HS-27A (cell line): ENCODE measurements around the gene GJA1.

Experiments used
- DNase-seq: peaks from one replicate; pipeline ENCODE4 v3.0.0-alpha.2; 2012; ENCODE audit warnings: low read depth, missing footprints

The GJA1 gene

GRCh38 chr6:121482751-121483150 lies 47.3 kb downstream of the GJA1 start:
- no peak for DNase-seq

GRCh38 chr6:121485359-121485811 lies 49.9 kb downstream of the GJA1 start:
- DNase-seq = no peak

GRCh38 chr6:121491576-121491975 lies 56.1 kb downstream of the GJA1 start:
- no peak for DNase-seq

GRCh38 chr6:121492536-121492935 lies 57.1 kb downstream of the GJA1 start:
- no peak for DNase-seq

GRCh38 chr6:121497970-121498375 lies 62.5 kb downstream of the GJA1 start:
- DNase-seq = no peak

GRCh38 chr6:121498481-121499276 lies 63.2 kb downstream of the GJA1 start:
- DNase-seq = no peak
